GM18909 (cell line): ENCODE measurements around the gene DUSP22.
"Not testable (repeated sequence)": the region's sequence is repeated elsewhere in the genome, so short reads cannot be mapped to it uniquely, and the experiment has no call there.

Source experiments
- ATAC-seq: cut with Tn5 transposase; IDR thresholded peaks from one replicate; pipeline ENCODE4 v1.9.1; 2021; ENCODE audit warnings: mild to moderate bottlenecking; ENCODE audit not compliant: unreplicated experiment, poor library complexity

DUSP22 gene

GRCh38 chr6:278494-278893, 13.8 kb upstream of the DUSP22 start:
- ATAC-seq: no peak

DNA sequence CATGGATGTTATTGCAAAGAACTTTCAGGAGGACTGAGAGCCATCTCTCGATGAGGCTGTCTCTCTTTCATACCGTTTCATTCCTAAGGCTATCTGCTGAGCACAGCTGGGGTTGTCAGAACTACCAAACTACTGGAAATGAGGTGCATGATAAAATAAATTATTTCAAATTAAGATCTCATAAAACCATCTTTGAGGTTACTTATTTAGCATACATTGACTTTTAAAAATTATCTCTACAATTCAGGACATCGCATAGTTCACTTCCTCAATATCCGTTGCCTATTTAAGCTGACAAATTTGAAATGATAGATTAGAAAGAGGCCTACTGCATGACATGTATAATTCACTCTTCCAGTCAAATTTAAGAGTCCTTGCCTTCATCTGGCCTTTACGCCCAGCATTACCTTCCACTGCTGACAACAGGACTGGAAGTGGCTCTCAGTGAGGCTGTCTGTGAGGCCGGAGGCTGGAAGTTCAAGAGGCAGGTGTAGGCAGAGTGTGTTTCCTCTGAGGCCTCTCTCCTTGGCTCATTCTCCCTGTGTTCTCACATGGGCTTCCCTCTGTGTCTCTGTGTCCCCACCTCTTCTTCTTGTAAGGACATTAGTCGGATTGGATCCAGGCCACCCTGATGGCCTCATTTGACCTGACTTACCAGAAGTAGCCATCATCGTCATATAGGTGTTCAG, 12.8 kb upstream of the DUSP22 start:
- no peak for ATAC-seq

- no peak for ATAC-seq
Observed at GRCh38 chr6:280775-281468, 11.4 kb upstream of the DUSP22 start.

GRCh38 chr6:281469-282103, 10.7 kb upstream of the DUSP22 start:
- no peak for ATAC-seq

DNA sequence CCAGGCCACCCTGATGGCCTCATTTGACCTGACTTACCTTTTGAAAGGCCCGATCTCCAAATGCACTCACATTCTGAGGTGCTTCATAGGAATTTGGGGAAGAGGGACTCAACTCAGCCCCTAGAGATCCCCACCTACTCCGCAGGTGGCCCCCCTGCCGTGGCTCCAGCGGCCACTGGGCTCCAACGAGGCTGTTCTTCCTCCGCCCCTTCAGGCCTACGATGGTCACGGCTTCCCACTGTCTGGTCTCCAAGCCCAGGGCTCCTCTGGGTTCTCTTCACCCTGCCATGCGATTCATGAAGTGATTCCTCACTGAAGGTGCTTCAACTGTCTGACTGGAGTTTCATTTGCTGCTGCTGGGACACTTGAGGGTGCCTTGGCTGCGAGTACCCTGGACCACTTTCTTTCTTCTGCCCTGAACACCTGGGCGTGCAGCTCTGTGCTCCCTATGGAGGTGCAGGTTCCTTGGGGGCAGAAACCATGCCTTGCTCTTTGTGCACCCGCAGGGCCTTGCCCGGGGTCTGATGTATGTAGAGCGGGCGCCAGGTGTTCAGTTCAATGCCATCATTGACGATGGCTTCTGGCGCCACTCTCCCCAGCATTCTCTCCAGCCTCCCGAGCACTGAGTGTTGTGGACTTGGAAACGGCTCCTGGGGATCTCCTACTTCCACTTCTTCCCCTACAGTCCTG, 10.0 kb upstream of the DUSP22 start:
- no peak for ATAC-seq

DNA sequence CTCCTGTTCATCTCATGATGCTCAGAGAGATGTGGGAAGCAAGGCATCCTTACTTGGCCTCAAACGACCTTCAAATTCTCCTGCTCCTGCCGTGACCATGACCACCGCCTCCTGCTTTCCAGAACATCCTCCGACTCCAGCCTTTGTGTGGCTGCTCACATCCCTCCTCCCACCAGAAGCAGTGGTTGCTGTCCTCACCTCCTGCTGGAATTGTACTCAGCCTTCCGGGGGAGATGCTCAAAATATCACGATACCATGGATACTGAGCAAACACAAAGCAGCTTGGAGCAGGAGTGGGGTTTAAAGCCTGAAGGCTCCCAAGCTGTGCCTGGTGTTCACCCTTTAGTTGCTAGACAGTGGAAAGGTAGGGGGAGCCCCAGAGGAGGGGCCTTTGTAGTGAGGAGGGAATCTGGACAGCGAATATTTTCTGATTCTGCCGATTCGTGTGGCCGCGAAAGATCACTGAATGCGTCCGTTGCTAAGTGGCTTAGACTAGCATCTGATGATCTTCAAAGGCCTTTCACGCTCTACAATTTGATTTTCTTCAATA, 9.3 kb upstream of the DUSP22 start:
- ATAC-seq: no peak

DNA sequence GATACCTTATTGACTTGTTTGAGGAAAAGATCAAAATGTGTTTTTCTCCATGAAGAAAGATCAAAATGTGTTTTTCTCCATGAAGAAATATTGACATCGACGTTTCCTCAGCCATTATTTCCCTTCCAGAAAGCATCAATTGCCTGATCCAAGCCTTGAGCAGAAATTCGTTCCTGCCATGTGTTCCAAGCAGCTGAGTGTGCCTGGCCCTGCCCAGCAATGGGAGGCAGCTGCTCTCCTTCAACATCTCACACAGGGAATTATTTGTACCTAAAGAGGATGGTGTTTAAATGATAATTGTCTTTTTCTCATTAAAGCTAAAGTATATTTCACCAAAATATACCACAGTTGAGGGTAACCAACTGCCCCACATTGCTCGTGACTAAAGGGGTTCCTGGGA, 7.8 kb upstream of the DUSP22 start:
- no peak for ATAC-seq

DNA sequence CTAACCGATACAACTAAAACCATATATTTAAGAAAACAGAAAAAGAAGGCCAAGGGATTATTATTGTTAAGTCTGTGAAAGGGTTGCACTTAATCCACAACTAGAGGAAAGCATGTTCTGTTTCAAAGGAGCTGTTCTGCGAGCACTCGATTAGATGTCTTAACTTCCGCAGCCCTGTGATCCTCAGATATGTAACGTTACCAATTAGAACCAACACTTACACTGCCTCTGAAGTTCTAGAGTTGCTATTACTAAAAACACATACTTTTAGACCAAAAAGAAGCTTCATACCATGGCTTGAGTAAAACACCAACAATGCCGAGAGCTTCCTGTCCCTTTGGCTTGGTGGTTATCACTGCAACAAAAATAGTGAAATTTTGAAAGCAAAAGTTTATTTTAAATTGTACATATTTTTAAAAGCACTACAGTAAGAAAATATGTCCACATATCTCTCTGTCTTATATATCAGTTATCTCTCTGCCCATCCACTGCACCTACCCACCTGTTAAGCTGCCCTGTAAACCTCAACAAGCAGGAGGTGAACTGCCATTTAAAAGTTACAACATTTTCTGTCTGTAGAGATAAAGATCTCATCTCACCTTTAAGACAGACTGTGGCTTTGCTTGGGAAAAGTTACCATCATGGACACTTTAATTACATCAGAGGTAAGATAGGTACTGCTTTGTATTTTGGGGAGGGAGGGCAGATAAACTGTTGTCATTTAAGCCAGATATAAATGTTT, 7.1 kb upstream of the DUSP22 start:
- no peak for ATAC-seq

DNA sequence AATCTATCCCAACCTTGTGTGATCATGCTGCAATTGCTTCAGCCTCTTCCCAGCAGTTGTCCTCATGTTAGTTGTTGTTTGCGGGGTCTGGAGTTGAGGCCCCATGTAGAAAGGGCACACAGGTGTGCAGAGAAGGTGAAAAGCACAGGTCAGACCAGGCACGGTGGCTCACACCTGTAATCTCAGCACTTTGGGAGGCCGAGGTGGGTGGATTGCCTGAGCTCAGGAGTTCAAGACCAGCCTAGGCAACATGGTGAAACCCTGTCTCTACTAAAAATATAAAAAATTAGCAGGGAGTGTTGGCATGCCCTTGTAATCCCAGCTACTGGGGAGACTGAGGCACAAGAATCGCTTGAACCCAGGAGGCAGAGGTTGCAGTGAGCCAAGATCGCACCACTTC, 6.4 kb upstream of the DUSP22 start:
- ATAC-seq: not testable (repeated sequence)

GRCh38 chr6:286681-287488, 5.4 kb upstream of the DUSP22 start:
- ATAC-seq: no peak

GRCh38 chr6:287489-287860, 4.8 kb upstream of the DUSP22 start:
- ATAC-seq: no peak

GRCh38 chr6:288866-289265, 3.4 kb upstream of the DUSP22 start:
- ATAC-seq: no peak

DNA sequence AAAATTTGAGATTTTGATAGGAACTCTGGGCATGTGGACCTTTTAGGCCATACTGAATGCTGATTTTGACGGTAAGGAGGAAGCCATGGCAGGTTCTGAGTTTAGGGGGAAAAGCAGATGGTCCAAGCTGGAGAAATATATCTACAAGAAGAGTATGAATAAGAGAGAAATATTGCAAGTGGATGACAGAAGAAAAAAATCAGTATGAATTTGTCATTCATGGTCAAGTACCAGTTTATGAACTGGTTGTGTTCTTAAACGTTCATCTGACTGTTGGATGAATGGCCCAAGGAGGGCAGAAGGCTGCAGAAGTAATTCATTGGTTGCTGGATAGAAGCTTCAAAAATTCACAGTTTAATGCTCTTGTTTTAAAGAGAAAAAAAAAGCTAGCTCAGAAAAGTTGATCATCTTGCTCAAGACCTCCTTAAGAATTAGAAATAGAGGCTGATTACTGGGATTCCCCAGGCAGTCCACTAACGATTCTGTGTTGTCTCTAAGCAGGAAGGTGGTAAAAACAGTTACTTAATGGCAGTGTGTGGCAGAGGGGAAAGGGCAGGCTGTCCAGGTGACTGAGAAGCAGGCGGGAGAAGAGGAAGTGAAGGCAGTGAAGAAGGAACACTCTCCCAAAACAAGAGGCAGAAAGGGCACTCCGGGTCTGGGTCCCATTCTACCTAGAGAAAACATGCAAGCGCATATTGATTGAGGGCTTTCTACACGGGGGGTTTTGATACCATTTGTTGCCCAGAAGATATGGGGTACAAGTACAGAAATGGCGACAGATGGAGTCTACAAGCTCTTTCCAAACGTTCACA, 2.0 kb upstream of the DUSP22 start:
- ATAC-seq: no peak

DNA sequence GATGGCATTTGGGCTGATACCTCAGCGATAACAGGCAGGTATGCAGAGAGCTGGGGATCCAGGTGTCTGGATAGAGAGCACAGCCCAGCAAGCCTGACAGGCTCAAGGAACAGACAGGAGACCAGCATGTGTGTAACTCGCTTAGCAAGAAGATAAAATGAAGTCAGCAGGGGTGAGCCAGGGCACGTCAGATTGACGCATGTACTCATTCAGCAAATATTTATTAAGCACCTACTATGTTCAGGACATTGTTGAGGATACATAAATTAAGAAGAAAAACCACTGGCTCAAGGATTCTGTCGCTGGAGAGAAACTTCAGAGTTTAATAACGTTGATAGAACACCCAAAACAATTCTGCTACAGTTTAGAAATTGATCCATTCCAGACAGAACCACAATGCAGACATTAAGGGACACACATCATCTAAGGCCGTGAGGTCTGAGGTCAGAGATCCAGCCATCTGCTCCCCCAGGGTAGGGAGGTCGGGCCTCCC, 1.0 kb upstream of the DUSP22 start:
- no peak for ATAC-seq

DNA sequence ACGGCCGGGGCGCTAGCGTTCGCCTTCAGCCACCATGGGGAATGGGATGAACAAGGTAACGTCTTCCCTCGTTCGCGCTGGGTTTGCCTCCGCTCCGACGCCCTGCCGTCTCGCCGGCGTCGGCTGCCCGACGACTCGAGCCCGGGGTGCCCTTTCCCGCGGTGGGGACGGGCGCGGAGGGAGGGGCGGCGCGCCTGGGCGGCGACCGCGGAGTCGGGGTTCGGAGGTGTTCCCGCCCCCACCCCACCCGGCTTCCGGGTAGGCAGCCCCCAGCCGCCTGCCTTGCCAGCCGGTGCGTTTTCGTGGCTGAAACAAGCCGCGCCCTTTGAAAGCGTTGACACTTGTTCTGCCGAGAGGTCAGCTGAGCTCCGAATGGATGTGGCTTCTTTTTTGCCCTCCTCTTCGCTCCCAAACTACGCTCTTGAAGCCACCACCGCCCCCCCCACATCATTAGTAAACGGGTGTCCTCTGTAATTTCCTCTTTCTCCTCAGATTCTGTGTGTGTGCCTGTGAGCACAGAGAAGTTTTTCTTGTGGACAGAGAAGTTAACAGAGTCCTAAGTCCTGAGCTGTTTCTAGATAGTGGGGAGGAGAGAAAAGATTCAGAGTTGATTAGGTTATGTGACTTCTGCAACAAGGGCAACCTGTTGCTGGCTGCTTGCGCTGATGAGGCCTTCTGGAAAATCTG, 362 bp downstream of the DUSP22 start:
- peak; percentile 28 for ATAC-seq

DNA sequence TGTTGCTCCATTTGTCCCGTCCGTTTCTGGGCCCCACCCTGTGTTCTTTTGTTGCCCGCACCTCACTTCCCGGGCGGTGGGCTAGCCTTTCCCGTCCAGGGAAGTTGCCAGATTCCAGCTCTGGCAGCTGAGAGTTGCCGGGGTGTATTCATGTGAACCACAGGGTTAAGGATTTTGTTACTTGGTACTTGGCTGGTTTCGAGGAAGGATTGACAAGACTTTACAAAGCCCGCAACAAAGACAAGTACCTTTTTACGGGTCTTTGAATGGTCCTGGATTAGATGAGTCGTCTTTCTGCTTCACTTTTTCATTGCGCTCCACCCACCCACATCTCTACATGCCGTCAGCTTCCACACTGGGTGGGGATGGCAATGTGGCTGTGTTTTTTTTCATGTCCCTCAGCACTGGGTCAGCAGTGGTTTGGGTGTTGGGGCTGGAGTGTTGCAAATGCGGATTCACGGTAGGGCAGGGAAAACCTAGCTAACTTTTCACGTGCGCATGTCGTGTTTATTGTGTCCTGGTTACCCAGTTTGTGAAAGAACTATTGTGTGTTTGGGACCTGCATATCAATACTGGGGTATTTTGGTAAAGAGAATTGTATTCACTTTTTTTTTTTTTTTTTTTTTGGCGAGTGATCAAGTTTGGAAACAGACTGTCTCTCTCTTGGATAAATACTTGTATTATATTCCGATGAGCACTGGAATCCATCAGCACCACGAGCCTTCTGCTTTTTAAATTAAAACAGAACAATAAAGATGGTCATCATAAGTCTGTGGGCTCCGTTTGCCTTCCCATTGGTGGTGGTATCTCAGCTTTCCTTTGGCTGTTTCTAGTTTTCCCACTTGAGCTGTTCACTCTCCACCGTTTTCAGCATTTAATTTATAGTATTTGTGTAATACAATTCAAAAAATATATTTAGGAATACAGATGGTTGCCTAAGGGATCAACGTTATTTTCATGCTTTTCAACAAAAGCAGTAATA, 1.2 kb downstream of the DUSP22 start:
- ATAC-seq: no peak
